ENCODE results near the gene LOXL4.

Gene LOXL4

DNA sequence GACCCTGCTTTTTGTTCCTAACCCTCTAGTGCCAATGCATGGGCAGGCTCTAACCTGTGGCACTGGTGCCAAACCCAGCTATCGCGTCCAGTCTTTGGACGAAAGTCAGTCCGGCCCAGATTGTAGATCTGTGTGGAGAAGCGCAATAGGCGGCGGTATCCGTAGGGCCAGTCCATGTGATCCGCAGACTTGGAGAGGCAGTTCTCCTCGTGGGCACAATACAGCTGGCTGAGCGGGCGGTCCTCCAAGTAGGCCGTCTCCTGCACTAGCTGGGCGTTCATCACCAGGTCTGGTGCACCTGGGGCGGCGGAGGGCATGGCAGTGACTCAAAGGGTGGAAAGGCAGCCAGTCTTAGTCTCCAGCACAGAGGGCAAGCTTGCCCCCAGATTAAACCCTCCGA is 14.5 kb downstream of the LOXL4 start:
- FAIRE-seq (no peak), DNase-seq (ENCODE audit: insufficient read length) (no peak)
- no peak for TF ChIP-seq POLR2A (IDR thresholded peaks at IDR 0.05; ENCODE audit: low read depth, low read length)

DNA sequence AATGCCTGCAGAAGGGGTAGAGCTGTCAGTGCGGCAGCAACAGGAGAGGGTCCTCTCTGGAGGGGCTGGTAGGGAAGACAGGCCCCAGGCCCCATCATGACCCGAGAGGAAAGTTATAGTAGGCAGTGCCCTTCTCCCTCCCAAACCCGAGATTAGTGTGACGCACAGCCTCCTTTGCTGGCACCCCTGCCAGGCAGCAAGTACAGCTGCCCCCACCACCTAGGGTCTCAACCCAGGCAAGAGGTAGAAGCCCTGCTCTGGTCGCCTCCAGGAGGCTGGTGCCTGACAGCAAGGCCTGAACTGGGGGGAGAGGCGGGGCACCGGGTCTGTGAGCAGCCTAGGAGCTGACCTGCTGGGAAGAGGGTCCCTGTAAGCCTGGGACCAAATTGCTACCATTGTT is 15.5 kb downstream of the LOXL4 start:
- DNase-seq (ENCODE audit: insufficient read length) (no peak), FAIRE-seq (no peak)
- TF ChIP-seq TAF1 (IDR thresholded peaks at IDR 0.05; ENCODE audit: borderline replicate concordance, low read depth, low read length), result no peak
- no peak for TF ChIP-seq POLR2AphosphoS5 (IDR thresholded peaks at IDR 0.05; ENCODE audit: low read depth, low read length)
- TF ChIP-seq POLR2A (IDR thresholded peaks at IDR 0.05; ENCODE audit: low read depth, low read length), result no peak

DNA sequence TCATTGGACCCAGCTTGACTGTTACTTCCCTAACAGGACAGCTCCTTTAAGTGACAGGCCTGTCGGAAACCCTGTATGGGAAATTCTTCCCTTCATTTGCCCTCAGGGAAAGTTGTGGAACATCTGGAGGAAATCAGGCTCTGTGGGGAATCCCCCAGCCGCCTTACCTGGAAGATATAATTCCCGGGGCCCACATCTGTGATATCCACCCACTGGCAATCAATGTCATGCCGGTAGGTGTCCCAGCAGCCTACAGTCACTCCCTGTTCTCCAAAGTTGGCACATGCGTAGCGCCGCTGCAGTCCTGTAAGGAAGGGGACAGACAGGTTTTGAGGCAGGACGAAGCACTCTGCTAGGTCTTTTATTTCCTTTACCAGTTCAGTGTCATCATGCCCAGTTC is 16.6 kb downstream of the LOXL4 start:
- TF ChIP-seq POLR2A (IDR thresholded peaks at IDR 0.05; ENCODE audit: low read depth, low read length), result no peak
- TF ChIP-seq POLR2AphosphoS5 (IDR thresholded peaks at IDR 0.05; ENCODE audit: low read depth, low read length), result no peak
- DNase-seq (ENCODE audit: insufficient read length) (no peak), FAIRE-seq (no peak)

DNA sequence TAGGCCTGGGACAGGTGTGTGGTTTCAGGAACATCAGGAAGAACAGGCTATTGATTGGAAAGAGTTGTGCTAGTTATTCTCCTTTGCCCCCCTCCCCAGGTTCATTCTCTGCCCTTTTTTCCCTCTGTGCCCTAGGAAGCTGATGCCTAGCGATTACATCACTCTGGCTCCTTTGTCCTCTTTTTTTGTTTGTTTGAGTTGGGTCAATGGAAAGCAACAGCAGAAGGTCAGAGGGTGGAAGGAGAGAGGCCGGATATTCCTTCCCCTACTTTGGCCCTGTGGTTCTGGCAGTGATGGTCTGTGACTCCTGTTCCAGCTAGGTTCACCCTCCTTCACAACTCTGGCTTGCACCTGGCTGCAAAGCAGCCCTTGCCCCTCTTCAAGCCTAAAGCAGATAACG is 18.9 kb downstream of the LOXL4 start:
- no peak for DNase-seq (ENCODE audit: insufficient read length)
- no peak for FAIRE-seq
- TF ChIP-seq POLR2AphosphoS5 (IDR thresholded peaks at IDR 0.05; ENCODE audit: low read depth, low read length) (no peak), POLR2A (IDR thresholded peaks at IDR 0.05; ENCODE audit: low read depth, low read length) (no peak), TAF1 (IDR thresholded peaks at IDR 0.05; ENCODE audit: borderline replicate concordance, low read depth, low read length) (no peak)

DNA sequence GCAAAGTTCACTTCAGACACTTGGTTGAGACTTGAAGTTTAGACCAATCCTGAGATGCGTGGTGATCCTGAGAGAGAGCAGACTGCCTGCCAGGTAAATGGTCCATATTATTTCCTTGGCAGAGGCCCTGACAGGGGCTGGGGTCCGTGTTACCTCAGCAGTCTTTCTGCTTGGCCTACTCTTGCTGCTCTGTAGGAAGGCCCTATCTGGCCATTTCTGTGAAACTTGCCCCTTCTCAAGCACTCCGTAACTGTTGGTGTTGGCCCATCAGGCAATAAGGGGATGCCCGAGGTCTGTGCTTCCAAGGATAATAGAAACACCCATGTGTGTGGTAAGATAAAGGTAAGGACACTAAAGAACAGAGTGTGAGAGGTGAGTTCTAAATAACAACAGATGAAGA is 20.0 kb downstream of the LOXL4 start:
- FAIRE-seq (no peak), DNase-seq (ENCODE audit: insufficient read length) (no peak)
- no peak for TF ChIP-seq POLR2A (IDR thresholded peaks at IDR 0.05; ENCODE audit: low read depth, low read length)
- no peak for TF ChIP-seq POLR2AphosphoS5 (IDR thresholded peaks at IDR 0.05; ENCODE audit: low read depth, low read length)
- no peak for TF ChIP-seq TAF1 (IDR thresholded peaks at IDR 0.05; ENCODE audit: borderline replicate concordance, low read depth, low read length)

DNA sequence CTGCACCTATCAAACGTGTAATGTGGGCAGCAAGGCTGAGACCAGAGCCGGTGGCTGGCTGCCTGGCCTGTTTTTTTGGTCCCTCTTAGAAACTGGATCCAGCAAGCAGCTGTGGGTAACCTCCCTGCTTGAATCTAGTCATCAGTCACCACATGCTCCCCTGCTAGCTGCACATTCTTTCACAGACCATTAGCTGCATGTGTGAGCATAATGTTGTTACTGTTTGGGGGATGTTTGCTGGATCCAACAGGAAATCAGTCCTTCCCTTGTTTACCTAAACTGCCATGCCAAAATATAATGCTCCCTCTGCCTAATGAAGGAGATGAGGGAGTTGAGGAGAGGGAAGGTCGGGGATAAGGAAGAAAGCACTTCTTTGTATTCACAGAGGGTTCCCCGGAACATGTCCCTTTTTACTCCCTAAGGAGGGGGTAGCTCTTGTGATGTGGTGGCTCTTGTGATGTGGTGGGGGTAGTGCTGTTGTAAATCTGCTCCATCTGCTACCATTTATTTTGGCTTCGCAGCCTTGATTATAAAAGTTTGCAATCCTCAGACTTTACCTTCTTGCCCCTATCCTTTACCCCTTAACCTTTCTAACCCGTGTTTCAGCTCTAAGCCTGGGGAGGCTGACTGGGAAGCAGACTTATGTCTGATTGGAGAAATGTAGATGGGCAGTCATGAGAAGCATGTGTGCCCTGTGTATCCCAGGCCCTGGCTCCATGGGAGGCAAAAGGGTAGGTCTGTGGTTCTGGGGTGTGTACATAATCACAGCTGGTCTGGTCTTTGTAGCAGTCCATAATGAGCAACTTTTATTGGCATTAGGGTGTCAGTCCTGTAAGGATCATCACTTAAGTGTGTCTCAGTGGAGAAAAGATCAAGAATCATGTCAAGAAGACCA is 20.8 kb downstream of the LOXL4 start:
- no peak for FAIRE-seq
- TF ChIP-seq TAF1 (IDR thresholded peaks at IDR 0.05; ENCODE audit: borderline replicate concordance, low read depth, low read length) (no peak), POLR2A (IDR thresholded peaks at IDR 0.05; ENCODE audit: low read depth, low read length) (no peak), POLR2AphosphoS5 (IDR thresholded peaks at IDR 0.05; ENCODE audit: low read depth, low read length) (no peak)
- DNase-seq (ENCODE audit: insufficient read length), result no peak

DNA sequence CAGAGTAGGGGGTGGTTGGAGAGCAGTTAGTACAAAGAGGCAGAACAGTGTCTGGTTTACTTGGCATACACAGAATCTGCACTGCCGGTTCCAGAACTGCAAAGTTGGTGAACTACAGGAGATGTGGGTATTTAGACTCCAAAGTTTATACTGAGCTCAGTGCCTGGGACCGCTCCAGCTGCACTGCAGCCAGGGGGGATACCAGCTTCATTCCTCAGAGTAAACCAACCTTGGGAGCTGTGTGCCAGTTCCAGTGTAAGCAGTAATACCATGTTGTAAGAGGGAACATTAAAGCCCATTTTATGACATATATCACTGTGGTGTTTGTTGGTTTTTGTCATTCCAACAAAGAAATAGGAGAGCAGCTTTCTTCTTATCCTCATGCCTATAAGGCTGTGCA is 23.4 kb downstream of the LOXL4 start:
- FAIRE-seq (no peak), DNase-seq (ENCODE audit: insufficient read length) (no peak)
- TF ChIP-seq TAF1 (IDR thresholded peaks at IDR 0.05; ENCODE audit: borderline replicate concordance, low read depth, low read length) (no peak), POLR2A (IDR thresholded peaks at IDR 0.05; ENCODE audit: low read depth, low read length) (no peak), POLR2AphosphoS5 (IDR thresholded peaks at IDR 0.05; ENCODE audit: low read depth, low read length) (no peak)

DNA sequence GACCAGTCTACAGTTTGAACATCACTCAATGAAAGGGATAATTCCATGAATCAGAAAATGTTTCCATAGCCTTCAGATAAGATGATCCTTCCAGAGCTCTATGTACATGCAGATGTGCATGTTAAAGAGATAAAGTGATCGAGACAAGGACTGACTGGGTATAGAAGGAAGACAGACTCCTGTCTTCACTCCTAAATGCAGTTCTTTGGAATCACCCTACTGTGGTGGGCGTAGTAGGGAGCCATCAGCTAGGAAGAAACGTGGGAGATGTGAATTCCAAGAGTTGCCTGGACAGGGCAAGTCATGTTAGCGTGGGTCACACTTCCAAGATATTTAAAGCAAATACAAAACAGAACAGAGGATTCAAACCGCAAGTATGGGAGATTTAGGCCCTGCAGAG is 23.9 kb downstream of the LOXL4 start:
- FAIRE-seq (no peak), DNase-seq (ENCODE audit: insufficient read length) (no peak)
- TF ChIP-seq TAF1 (IDR thresholded peaks at IDR 0.05; ENCODE audit: borderline replicate concordance, low read depth, low read length) (no peak), POLR2AphosphoS5 (IDR thresholded peaks at IDR 0.05; ENCODE audit: low read depth, low read length) (no peak), POLR2A (IDR thresholded peaks at IDR 0.05; ENCODE audit: low read depth, low read length) (no peak)

DNA sequence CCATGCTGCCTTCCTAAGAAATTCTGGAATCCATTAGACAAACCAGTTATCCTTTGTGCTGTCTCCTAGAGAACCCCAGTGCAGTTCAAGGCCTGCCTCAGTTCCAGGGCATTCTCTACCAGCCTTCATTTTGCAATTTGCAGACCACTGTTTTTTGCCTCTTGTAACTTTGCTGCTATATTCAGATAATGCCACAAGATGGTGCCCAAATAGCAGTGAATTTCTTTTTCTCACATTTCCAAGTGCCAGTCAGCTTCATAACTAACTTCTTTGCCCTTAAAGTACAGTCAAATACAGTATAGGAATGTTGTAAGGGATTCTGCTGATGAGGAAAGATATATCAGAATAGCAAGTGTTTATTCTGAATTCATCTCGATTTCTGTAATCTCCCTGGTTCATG is 25.2 kb downstream of the LOXL4 start:
- DNase-seq (ENCODE audit: insufficient read length) (no peak), FAIRE-seq (no peak)
- TF ChIP-seq TAF1 (IDR thresholded peaks at IDR 0.05; ENCODE audit: borderline replicate concordance, low read depth, low read length) (no peak), POLR2AphosphoS5 (IDR thresholded peaks at IDR 0.05; ENCODE audit: low read depth, low read length) (no peak), POLR2A (IDR thresholded peaks at IDR 0.05; ENCODE audit: low read depth, low read length) (no peak)

DNA sequence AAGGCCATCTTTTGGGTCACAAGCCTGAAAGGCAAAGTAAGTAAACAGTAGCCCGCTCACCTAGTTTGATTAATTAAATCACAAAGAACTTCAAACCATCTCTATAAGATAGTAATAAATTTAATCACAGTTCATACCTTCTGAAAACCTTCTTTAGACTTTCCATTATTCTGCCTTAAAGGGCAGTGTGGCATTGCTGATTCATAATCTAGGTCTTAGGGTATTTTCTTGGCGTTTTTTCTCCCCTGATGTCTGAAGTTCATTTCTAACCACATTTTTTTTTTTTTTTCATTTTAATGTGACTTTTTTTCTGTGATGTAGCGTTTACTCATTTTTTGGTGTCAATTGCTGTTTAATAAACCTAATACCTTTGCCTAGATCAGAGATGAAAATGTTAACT is 27.5 kb downstream of the LOXL4 start:
- FAIRE-seq, result no peak
- TF ChIP-seq POLR2AphosphoS5 (IDR thresholded peaks at IDR 0.05; ENCODE audit: low read depth, low read length) (no peak), POLR2A (IDR thresholded peaks at IDR 0.05; ENCODE audit: low read depth, low read length) (no peak), TAF1 (IDR thresholded peaks at IDR 0.05; ENCODE audit: borderline replicate concordance, low read depth, low read length) (no peak)
- DNase-seq (ENCODE audit: insufficient read length), result no peak

DNA sequence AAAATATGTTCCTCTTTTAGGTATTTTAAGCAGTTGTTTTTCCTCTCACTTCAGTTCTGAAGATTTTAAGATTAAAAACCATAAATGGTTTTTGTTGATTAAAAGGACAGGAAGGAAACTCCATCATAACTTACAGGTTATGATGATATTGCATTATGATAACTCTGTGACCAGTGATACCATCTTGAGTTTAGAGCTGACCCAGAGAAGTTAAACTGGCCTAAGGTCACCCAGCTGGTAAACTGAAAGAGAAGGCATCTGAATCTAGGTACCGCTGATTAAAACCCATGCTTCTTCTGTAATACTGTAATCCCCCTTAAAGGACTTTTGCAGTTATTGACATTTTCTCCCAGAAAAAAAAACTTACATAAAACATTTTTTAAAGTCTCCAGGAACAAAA is 29.6 kb downstream of the LOXL4 start:
- TF ChIP-seq POLR2AphosphoS5 (IDR thresholded peaks at IDR 0.05; ENCODE audit: low read depth, low read length) (no peak), TAF1 (IDR thresholded peaks at IDR 0.05; ENCODE audit: borderline replicate concordance, low read depth, low read length) (no peak), POLR2A (IDR thresholded peaks at IDR 0.05; ENCODE audit: low read depth, low read length) (no peak)
- DNase-seq (ENCODE audit: insufficient read length) (no peak), FAIRE-seq (no peak)

DNA sequence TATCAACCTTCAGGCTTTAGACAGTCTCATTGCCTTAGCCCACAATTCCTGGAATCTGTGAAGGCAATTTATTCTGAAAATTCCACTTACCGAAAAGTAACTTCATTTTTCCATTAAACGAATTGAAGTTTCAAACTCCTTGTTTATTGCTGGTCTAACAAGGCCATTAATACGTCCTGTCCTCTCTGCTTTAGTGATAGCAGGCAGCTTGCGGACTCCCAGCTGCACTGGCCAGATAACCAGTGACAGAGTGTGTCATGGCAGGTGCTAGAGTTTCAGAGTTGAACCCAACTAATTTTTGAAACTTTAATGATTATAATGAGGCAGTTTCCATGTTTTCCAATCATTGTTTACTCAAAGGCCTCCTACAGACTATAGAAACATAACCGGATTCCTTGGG is 31.1 kb downstream of the LOXL4 start:
- no peak for FAIRE-seq
- DNase-seq (ENCODE audit: insufficient read length), result no peak
- no peak for TF ChIP-seq TAF1 (IDR thresholded peaks at IDR 0.05; ENCODE audit: borderline replicate concordance, low read depth, low read length)
- no peak for TF ChIP-seq POLR2AphosphoS5 (IDR thresholded peaks at IDR 0.05; ENCODE audit: low read depth, low read length)
- TF ChIP-seq POLR2A (IDR thresholded peaks at IDR 0.05; ENCODE audit: low read depth, low read length), result no peak

Data from GM12892 (cell line).